Kidney (tissue), 14 donors: Measurements from ENCODE around the gene ZNF423. TPM values are rescaled to one million over a fixed set of nuclear protein-coding genes. Genes with fewer than 3 reads are reported as not detected.

ENCODE experiments used
- DNase-seq, 5 donors: peaks; one replicate each; pipeline ENCODE4 v3.0.0-alpha.2; 2013 to 2020
- FAIRE-seq: peaks from 2 replicates; lab custom pipeline; 2012; peaks lifted over from hg19 to GRCh38; lab: Jason Lieb, UNC
- H3K27ac ChIP-seq, 2 donors: one replicate each; pipeline ENCODE4 v1.7.0; 2013; ENCODE audit warnings: low read depth in 2 of 2, low read length in 2 of 2, inconsistent platforms in 1 of 2
- H3K27me3 ChIP-seq: one replicate; pipeline ENCODE4 v1.7.1; 2013; ENCODE audit warnings: low read length, inconsistent platforms; ENCODE audit not compliant: control insufficient read depth, insufficient read depth
- H3K36me3 ChIP-seq, 3 donors: one replicate each; pipeline versions ENCODE4 v1.7.0 to v1.7.1; 2013; ENCODE audit warnings: low read length in 3 of 3, control low read depth in 1 of 3, inconsistent platforms in 1 of 3; ENCODE audit not compliant: insufficient read depth in 3 of 3, control insufficient read depth in 2 of 3
- H3K4me1 ChIP-seq, 3 donors: one replicate each; pipeline versions ENCODE4 v1.7.0 to v1.7.1; 2013; ENCODE audit warnings: low read length in 3 of 3, inconsistent platforms in 1 of 3, low read depth in 1 of 3; ENCODE audit not compliant: control insufficient read depth in 2 of 3, insufficient read depth in 2 of 3
- H3K4me3 ChIP-seq, 3 donors: one replicate each; pipeline versions ENCODE4 v1.7.0 to v1.8.1; 2013; ENCODE audit warnings: low read length in 3 of 3, control low read depth in 1 of 3, inconsistent platforms in 1 of 3
- H3K9ac ChIP-seq, 3 donors: one replicate each; pipeline versions ENCODE4 v1.7.0 to v1.7.1; 2013; ENCODE audit warnings: low read length in 3 of 3, control low read depth in 1 of 3, inconsistent platforms in 1 of 3
- H3K9me3 ChIP-seq, 3 donors: one replicate each; pipeline versions ENCODE4 v1.7.0 to v1.7.1; 2013; ENCODE audit warnings: low read length in 3 of 3, control low read depth in 1 of 3, inconsistent platforms in 1 of 3; ENCODE audit not compliant: control insufficient read depth in 2 of 3, insufficient read depth in 1 of 3
- CTCF ChIP-seq: IDR thresholded peaks from 3 replicates; pipeline ENCODE4 v1.5.1; 2012; ENCODE audit warnings: mild to moderate bottlenecking, moderate library complexity, borderline replicate concordance; ENCODE audit not compliant: insufficient read depth; ENCODE audit errors: extremely low read depth
- intact Hi-C: fragments of 100-400 bp; cut with DNase I; formaldehyde crosslinking; loops from one replicate; pipeline ENCODE4 v1.11.1; 2022
- polyA plus RNA-seq: library from polyadenylated mRNA; stranded (reverse); fragments of 350-450 nt; fragmentation: Illumina TruSeq; extraction: RNeasy Lipid Tissue Mini Kit (QIAGEN cat#74804); gene quantifications from one replicate; pipeline ENCODE4 v1.2.3, GENCODE V29; 2014; ENCODE audit warnings: low read depth, low replicate concordance; ENCODE audit not compliant: insufficient read depth
- total RNA-seq: library from RNA; stranded (reverse); fragmentation: NEBNext Ultra II Directional; extraction: Animal tissue kit (Norgen Biotek cat#: 25700); gene quantifications from one replicate; pipeline ENCODE4 v1.2.1, GENCODE V29; 2021
- donor health status: control.
- donor health status: control.
- donor health status: control.
- donor health status: control.
- donor health status: control.
- donor health status: DM: yes; HTN: yes; CAD: no.
- donor health status: Normal renal cell carcinoma (clear cell type).

ZNF423 gene
- total and polyA plus RNA-seq, 2 donors from 2014 or later: 2.0 to 8.4 TPM

- H3K9me3 ChIP-seq: no peaks in the 10 kb centered on the region
- H3K36me3 ChIP-seq: no peaks in the 10 kb centered on the region
- no peak for TF ChIP-seq CTCF
- DNase-seq (no peak), FAIRE-seq (no peak)
- H3K9ac ChIP-seq: no peak overlapping the region
- H3K4me1 ChIP-seq: no peaks in the 10 kb centered on the region
- intact Hi-C loops: no loop called here
- H3K27ac ChIP-seq: no peak overlapping the region
- no peaks in the 10 kb centered on the region for H3K27me3 ChIP-seq
- no peak overlapping the region for H3K4me3 ChIP-seq
Measured at GRCh38 chr16:49901711-49902110, 45.8 kb upstream of the ZNF423 start.

GRCh38 chr16:49900875-49901274, 45.0 kb upstream of the ZNF423 start:
- no peak for FAIRE-seq
- DNase-seq: no peak

GRCh38 chr16:49899991-49900695, 44.2 kb upstream of the ZNF423 start:
- Histone ChIP-seq H3K9me3 (no peaks in the 10 kb centered on the region), H3K36me3 (no peaks in the 10 kb centered on the region), H3K9ac (no peak overlapping the region), H3K27me3 (no peaks in the 10 kb centered on the region), H3K4me1 (no peaks in the 10 kb centered on the region), H3K4me3 (no peak overlapping the region), H3K27ac (no peak overlapping the region)
- FAIRE-seq: no peak
- DNase-seq: no peak
- TF ChIP-seq CTCF: no peak
- intact Hi-C loops: no loop called here

More at GRCh38 chr16:49900875-49901274, 45.0 kb upstream of the ZNF423 start:
- Histone ChIP-seq H3K4me3 (no peak overlapping the region), H3K27me3 (no peaks in the 10 kb centered on the region), H3K9me3 (no peaks in the 10 kb centered on the region), H3K27ac (no peak overlapping the region), H3K9ac (no peak overlapping the region), H3K36me3 (no peaks in the 10 kb centered on the region), H3K4me1 (no peaks in the 10 kb centered on the region)
- intact Hi-C loops: no loop called here
- TF ChIP-seq CTCF: no peak

- no peaks in the 10 kb centered on the region for H3K27me3 ChIP-seq
- H3K4me1 ChIP-seq: no peaks in the 10 kb centered on the region
- DNase-seq: no peak
- H3K27ac ChIP-seq: no peak overlapping the region
- no peaks in the 10 kb centered on the region for H3K36me3 ChIP-seq
- H3K4me3 ChIP-seq: no peak overlapping the region
- no peak overlapping the region for H3K9ac ChIP-seq
- no peaks in the 10 kb centered on the region for H3K9me3 ChIP-seq
- intact Hi-C loops: no loop called here
- TF ChIP-seq CTCF: no peak
- FAIRE-seq: no peak
Measured at GRCh38 chr16:49896447-49896964, 40.6 kb upstream of the ZNF423 start.
